NK-92 (cell line): Measurements from ENCODE around the gene ANO9.

Experiments
- DNase-seq: peaks from one replicate; lab custom pipeline; 2025; ENCODE audit not compliant: unreplicated experiment; lab: John Stamatoyannopoulos, UW

ANO9 gene

DNA sequence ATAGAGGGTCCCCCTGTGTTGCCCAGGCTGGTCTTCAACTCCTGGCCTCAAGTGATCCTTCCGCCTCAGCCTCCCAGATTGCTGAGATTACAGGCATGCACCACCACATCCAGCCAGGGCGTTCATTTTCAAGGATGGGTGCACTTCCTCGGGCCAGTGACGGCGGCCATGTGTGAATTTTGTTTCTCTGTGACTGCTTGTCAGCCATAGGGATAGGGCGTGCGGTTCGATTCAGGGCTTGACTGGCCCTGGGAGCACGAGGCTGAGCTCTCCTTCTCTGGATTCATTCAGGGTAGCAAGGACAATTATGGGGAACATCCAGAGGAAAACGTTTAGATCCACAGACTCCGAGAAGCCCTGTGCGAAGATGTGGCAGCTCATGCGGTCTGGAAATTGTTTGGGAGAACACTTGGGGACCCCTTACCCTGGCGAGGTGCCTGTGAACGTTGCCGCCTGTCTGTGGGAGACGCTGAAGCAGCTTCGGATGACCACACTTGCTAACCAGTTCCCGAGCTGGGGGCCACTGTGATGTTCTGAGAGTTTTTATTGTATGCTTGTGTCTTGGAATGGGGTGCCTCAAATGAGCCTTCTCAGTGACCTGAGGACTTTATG is 11.2 kb upstream of the ANO9 start:
- DNase-seq: no peak

GRCh38 chr11:452203-452744 is 10.5 kb upstream of the ANO9 start:
- no peak for DNase-seq

DNA sequence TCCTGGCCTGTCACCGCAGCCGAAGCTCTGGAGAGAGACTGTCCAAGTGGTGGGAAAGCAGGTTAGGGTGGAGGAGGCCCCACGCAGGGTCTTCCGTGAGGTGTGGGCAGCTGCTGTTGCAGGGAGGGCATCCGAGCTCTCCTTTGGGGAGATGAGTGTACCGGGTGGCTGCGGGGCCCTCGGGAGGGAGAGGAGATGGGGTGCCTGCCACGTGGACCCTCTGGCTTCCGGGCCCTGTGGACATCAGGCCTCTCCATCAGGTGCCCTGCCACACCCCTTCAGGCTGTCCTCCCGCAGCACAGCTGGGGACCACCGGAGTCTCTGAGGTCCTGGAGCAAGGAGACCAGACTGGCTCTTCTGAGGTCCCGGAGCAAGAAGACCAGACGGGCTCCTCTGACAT is 9.9 kb upstream of the ANO9 start:
- no peak for DNase-seq

- no peak for DNase-seq
Measured at GRCh38 chr11:450809-451451, 9.1 kb upstream of the ANO9 start.

DNA sequence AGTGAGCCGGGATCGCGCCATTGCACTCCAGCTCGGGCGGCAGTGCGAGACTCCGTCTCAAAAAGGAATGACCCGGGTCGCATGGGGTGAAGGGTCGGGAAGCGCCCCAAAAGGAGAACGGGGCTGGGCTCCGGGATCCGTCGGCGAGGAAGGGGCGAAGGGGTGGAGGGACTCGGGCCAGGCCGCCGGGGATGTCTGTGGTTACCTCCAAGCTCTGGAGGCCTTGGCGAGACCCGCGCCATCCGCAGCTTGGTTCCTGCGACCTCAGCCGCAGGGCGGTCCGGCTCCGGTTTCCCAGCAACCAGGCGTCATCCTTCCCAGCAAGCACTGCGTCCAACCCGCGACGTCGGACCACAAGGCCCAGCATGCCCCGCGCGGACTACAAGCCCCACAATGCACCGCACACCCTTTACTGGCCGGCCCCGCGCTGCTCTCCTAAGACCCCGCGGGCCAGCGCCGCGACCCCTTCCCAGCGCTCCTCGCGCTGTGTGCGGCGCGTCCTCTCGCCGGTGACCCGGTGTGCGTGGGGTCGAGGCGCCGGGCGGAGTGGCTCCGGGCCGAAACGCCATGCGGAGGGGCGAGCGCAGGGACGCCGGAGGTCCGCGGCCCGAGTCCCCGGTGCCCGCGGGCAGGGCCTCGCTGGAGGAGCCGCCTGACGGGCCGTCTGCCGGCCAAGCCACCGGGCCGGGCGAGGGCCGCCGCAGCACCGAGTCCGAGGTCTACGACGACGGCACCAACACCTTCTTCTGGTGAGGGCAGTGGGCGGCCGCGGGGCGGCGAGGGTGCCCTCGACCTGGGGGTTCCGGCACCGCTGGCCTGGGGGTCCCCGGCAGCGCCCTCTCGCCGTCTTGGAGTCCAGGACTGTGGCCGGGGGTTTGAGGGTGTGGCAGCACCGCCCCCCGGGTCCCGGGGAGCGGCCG is 8.3 kb upstream of the ANO9 start, which contains the start of gene PTDSS2:
Gene PTDSS2, plus strand, starts transcription at position 391 of the 920 bp plus-strand sequence. Its CDS starts 177 bp downstream, at position 568.
- peak; percentile 58 for DNase-seq

DNA sequence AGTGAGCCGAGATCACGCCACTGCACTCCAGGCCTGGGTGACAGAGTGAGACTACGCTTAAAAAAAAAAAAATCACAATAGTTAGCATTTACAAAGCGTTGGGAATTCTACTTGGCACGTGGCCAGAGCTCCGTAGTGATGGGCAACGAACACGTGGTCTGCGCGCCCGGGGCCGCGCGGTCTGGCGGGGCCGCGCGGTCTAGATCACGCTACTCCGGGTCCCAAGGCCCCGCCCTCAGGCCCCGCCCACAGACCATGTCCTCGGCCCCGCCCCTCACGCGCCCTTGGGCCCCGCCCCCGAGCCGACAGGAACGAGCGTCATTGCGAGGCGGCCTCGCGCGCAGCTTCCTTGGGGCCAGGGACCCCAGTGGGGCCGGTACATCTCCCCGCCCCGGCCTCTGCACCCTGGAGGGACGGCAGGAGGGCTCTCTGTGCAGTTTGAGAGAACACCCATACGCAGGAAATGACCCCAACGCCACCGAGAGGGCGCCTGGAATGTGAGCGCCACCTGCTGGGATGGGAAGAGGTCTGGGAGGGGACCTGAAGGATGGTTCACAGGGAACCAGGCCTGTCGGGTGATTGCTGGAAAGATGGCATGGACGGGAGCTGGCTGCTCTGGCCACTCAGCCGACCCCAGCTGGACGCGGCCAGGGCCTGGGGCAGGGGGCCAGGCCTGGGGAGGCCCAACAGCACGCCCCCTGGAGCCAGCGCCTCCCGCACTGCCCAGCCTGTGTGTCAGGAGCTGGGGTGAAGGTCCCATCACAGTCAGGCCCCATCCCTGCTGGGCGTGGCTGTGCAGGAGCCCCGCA is 6.3 kb upstream of the ANO9 start:
- peak; percentile 61 for DNase-seq

DNA sequence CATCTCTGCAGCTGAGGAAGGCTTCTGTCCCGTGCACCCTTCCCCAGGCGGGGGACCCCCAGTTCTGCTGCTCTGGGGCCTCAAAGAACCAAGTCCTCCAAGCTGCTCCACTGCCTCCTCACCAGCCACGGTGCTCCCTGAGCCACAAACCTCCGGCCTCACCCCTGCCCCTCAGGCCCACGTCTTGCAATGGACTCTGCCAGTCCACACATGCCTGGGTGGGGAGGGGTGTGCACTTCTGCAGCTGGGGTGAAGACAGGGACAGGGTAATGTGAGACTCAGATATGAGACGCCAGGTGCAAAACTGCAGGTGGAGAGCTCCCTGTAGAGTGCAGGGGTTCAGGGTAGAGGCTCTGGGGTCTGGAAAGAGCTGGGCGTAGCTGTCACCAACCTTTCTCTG is 5.1 kb upstream of the ANO9 start:
- no peak for DNase-seq

- DNase-seq: no peak
Measured at GRCh38 chr11:445765-446588, 4.2 kb upstream of the ANO9 start.

GRCh38 chr11:444396-445144 is 2.8 kb upstream of the ANO9 start:
- DNase-seq: no peak

- DNase-seq: no peak
Measured at GRCh38 chr11:443542-444199, 1.9 kb upstream of the ANO9 start.

- DNase-seq: no peak
Measured at GRCh38 chr11:442611-443081, 835 bp upstream of the ANO9 start.

DNA sequence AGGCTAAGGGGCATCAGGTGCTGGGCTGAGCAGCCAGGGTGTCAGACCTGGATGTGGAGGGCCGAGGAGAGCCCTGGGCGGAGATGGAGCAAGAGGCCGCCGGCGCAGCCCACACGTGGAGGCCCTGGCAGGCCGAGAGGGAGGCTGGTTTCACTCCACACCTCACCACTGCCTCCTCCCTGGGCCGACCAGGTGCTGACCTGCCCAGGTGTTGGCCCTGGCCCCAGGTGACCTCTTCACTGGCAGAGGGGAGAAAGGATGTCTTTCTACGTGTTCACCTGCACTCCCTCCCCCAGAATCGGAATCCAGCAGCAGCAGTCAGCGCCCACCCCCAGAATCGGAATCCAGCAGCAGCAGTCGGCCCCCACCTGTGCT is 781 bp downstream of the ANO9 start:
- no peak for DNase-seq

- DNase-seq: no peak
Measured at GRCh38 chr11:440065-441042, 1.5 kb downstream of the ANO9 start.

DNA sequence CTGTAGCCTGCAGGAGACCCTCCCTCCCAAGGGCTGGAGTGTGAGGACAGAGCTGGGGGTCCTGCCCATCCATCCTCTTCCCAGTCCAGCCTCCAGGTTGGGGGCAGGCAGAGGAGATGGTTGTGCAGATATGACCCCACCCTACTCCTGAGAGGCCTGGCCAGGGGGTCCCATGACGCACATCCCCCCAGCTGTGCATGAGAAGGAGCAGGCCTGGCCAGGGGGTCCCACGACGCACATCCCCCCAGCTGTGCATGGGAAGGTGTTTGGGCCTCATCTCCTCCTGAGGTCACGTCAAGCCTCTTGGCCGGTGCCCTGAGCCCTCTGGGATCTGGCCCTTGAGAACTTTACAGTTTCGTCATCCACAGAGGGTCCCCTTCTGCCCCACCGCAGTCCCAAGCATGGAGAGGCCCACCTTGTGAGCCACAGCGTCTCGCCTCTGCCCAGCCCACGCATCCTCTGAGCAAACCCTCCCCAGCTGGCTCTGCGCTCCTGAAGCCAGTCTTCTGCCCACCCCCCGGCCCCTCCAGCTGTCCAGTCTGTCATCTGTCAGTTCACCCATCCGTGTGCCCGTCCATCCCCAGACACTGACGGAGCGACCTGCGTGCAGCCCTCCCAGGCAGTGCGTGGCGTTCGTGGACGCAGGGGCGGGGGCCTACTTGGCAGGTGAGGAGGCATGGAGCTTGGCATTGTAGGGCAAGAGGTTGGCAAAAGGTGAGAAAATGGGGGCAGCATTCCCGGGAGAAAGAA is 2.3 kb downstream of the ANO9 start:
- DNase-seq: no peak

DNA sequence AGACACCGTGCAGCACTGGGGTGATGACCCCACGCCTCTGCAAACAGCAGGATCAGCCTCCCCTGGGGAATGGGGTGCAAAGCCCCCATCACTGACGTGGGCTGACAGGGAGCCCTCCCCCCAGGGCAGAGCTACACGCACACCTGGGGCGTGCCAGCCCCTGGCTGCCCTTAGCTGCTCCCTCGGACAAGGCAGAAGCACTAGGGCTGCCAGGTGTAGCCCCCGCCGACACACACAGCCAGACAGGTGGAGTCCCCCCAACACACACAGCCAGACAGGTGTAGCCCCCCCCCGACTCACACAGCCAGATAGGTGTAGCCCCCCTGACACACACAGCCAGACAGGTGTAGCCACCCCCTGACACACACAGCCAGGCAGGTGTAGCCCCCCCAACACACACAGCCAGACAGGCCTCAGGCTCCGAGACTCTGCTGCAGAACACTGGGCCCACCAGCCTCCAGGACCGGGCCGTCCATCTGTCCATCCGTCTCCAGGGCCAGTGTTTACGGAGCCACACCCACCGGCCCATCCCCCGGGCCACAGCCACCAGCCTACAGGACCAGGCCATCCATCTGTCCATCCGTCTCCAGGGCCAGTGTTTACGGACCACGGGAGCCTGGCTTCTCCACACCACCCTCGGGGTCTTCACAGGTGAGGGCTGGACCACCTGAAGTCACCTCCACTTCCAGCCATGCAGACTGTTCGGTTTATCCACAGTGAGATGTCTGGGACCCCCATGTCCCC is 3.5 kb downstream of the ANO9 start:
- no peak for DNase-seq

- DNase-seq: no peak
Measured at GRCh38 chr11:437228-437870, 4.5 kb downstream of the ANO9 start.
